GM19099 (cell line): Measurements from ENCODE around the gene MMP21.

Experiments
- POLR2A ChIP-seq: IDR thresholded peaks from 3 replicates; pipeline ENCODE4 v1.6.1; 2011; ENCODE audit warnings: low read depth; ENCODE audit not compliant: insufficient read length; ENCODE audit errors: extremely low read depth

MMP21 gene

GRCh38 chr10:125799451-125800182 lies 24.0 kb upstream of the MMP21 start:
- no peak for TF ChIP-seq POLR2A

- no peak for TF ChIP-seq POLR2A
Measured at GRCh38 chr10:125797994-125798662, 22.5 kb upstream of the MMP21 start.

- TF ChIP-seq POLR2A = no peak
Measured at GRCh38 chr10:125797424-125797823, 21.8 kb upstream of the MMP21 start.

- TF ChIP-seq POLR2A = no peak
Measured at GRCh38 chr10:125795637-125796190, 20.1 kb upstream of the MMP21 start.

- TF ChIP-seq POLR2A = no peak
Measured at GRCh38 chr10:125795128-125795527, 19.5 kb upstream of the MMP21 start.

GRCh38 chr10:125792342-125793300 lies 17.0 kb upstream of the MMP21 start:
- no peak for TF ChIP-seq POLR2A

GRCh38 chr10:125788156-125789034 lies 12.8 kb upstream of the MMP21 start:
- TF ChIP-seq POLR2A = no peak

GRCh38 chr10:125785791-125786190 lies 10.2 kb upstream of the MMP21 start:
- no peak for TF ChIP-seq POLR2A

- TF ChIP-seq POLR2A = no peak
Measured at GRCh38 chr10:125783957-125784356, 8.3 kb upstream of the MMP21 start.

- TF ChIP-seq POLR2A = no peak
Measured at GRCh38 chr10:125783408-125783807, 7.8 kb upstream of the MMP21 start.

GRCh38 chr10:125782616-125783015 lies 7.0 kb upstream of the MMP21 start:
- no peak for TF ChIP-seq POLR2A

- TF ChIP-seq POLR2A = no peak
Measured at GRCh38 chr10:125782054-125782453, 6.4 kb upstream of the MMP21 start.

- no peak for TF ChIP-seq POLR2A
Measured at GRCh38 chr10:125781374-125781773, 5.8 kb upstream of the MMP21 start.
